Uterus (tissue), 2 donors: ENCODE results near the gene ZNF564.

Source experiments
- CTCF ChIP-seq, 4 experiments: fragments of 200-600 bp in 2 of 4; fragments of 450-650 bp in 2 of 4; sonication (generic) in 2 of 4; IDR thresholded peaks; one replicate each; pipeline ENCODE4 v1.5.1; 2016 to 2019; ENCODE audit warnings: antibody characterized with exemption in 4 of 4, mild to moderate bottlenecking in 2 of 4, moderate library complexity in 1 of 4
- POLR2A ChIP-seq, 2 donors: fragments of 450-650 bp; IDR thresholded peaks; one replicate each; pipeline ENCODE4 v1.6.1; 2016; ENCODE audit warnings: antibody characterized with exemption in 2 of 2, mild to moderate bottlenecking in 1 of 2, moderate library complexity in 1 of 2

- TF ChIP-seq CTCF (IDR thresholded peaks at IDR 0.05) = no peak
- TF ChIP-seq POLR2A (IDR thresholded peaks at IDR 0.05) = no peak
Observed at GRCh38 chr19:12567951-12568350, 16.7 kb upstream of the ZNF564 start.
